CD1c-positive myeloid dendritic cell (primary cell): ENCODE results near the gene ACKR1.
A peak's percentile ranks its signal among the peaks of the same experiment; 100 is the strongest.

Experiments
- DNase-seq: peaks from one replicate; pipeline ENCODE4 v3.0.0-alpha.2; 2016; ENCODE audit errors: extremely low spot score

ACKR1 gene

GRCh38 chr1:159222075-159222865 lies 17.6 kb downstream of the ACKR1 start:
- no peak for DNase-seq

DNA sequence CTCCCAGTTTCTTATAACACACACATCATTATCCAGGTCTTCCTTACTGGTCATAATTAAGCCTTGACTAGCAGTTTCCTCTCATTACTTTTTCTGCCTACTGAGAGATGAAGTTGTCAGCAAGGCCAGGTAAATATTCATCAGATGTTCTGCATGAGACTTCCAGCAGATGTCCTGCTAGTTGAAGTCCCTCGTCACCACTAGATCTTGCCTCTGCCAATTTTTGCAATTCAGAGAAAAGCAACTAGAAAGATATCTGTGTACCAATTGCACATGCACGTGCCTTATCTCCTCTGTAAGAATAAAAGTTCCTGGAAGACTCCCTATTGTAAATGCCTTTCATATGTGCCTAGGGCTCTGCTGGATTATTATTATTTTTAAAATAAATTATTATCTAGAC lies 18.3 kb downstream of the ACKR1 start:
- DNase-seq = no peak

DNA sequence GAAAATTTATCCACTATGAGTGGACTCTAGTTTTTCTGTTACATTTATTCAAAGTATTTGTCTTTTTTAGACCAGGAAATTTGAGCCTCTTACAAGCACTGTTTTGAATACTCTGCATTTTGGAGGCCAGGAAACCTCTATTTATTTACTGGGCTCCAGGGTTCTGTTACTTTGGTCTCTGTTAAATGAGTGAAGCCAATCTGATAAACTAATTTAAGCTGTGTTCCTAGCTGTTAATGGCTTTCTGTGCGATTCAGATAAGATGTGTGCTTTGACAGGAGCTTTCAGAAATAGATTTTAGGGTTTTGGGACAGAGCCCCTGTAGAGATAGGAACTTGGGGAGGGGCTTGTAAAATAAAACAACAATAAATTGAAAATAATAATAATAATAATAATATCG lies 23.9 kb downstream of the ACKR1 start:
- DNase-seq = no peak

DNA sequence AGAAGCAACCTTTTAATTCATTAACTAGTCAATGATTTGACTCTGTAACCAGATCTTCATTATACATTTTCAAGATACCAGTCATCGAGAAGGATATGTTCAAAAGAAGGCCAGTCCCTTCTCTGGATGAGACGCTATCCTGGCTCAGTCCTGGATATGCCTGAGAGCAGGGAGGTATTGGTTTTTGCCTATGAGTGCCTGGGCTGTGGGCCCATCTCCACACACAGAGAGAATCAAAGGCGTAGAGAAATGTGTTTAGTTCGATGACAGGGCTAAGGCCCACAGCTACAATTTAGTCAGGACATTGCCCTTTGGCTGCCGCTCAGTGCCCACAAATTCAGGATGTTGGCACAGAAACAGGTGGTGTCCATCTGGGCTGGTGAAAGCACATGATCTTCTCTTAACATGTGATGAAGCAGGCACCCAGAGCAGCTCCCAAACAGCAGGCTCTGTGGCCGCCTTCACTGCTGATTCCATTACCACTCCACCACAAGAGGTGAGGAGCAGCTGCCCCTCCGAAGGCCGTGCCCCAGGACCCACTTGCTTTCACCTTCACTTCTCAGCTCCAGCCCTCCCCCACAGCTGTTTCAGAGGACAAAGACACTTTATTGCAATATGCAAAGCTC lies 24.7 kb downstream of the ACKR1 start:
- no peak for DNase-seq

DNA sequence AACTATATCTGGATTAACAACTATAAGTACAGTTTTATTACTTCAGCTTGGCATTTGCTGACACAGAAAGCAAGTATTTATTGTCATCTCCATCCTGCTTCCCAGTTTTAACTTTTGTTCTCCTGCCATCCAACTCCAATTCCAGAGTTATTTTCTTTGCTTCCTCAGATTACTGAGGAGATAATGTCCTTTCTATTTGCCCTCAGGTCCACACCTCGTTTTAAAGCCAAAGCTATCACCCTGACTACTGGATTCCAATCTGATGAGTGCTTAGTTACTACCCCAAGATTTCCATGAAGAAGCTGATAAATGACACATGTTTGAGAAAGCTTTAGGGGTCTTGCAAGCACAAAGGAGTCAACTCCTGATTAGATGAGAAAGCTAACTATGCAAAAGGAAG lies 25.2 kb downstream of the ACKR1 start:
- DNase-seq = no peak

GRCh38 chr1:159239551-159240220 lies 35.0 kb downstream of the ACKR1 start:
- no peak for DNase-seq

DNA sequence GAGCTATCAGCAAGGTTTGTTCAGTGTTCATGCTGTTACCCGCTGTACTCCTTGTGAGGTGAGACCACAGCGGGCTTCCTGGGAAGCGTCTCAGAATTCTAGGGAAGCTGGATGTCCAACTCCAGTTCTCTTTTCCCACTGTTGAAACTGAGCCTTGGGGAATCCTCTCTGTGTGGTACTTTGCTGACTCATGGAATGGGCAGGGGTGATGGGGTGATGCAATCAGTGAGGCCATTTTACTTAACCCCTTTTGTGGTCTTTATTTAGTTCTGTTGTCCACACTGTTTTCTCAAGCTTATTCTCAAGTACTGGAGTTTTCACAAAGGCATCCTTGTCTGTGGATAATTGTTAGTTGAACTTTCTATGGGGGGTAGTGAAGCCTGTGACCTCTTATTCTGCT lies 42.6 kb downstream of the ACKR1 start:
- DNase-seq = no peak

- DNase-seq = no peak
These were observed 43.6 kb downstream of the ACKR1 start for GRCh38 chr1:159248311-159248710.

- DNase-seq = peak; percentile 49
These were observed 46.1 kb downstream of the ACKR1 start for GRCh38 chr1:159250638-159251216.
